HUES6 (cell line): ENCODE results near the gene HOXA3.
A peak's percentile ranks its signal among the peaks of the same experiment; 100 is the strongest.

Source experiments
- H3K27ac ChIP-seq: 2 replicates; pipeline ENCODE4 v1.7.0; 2013; ENCODE audit warnings: low read depth, mild to moderate bottlenecking, low read length, inconsistent platforms
- H3K27me3 ChIP-seq: 2 replicates; pipeline ENCODE4 v1.6.1; 2013; ENCODE audit warnings: low read length; ENCODE audit not compliant: control insufficient read depth, insufficient read depth
- H3K36me3 ChIP-seq: 2 replicates; pipeline ENCODE4 v1.6.1; 2013; ENCODE audit warnings: low read length; ENCODE audit not compliant: control insufficient read depth, insufficient read depth
- H3K4me1 ChIP-seq: 2 replicates; pipeline ENCODE4 v1.6.1; 2013; ENCODE audit warnings: low read length; ENCODE audit not compliant: control insufficient read depth, insufficient read depth
- H3K4me3 ChIP-seq: 2 replicates; pipeline ENCODE4 v1.5.1; 2013; ENCODE audit warnings: low read depth, low read length
- H3K9ac ChIP-seq: one replicate; pipeline ENCODE4 v1.6.1; 2013; ENCODE audit warnings: mild to moderate bottlenecking, low read length
- H3K9me3 ChIP-seq: 2 replicates; pipeline ENCODE4 v1.6.1; 2013; ENCODE audit warnings: low read depth, low read length; ENCODE audit not compliant: control insufficient read depth, insufficient read depth

Gene HOXA3

DNA sequence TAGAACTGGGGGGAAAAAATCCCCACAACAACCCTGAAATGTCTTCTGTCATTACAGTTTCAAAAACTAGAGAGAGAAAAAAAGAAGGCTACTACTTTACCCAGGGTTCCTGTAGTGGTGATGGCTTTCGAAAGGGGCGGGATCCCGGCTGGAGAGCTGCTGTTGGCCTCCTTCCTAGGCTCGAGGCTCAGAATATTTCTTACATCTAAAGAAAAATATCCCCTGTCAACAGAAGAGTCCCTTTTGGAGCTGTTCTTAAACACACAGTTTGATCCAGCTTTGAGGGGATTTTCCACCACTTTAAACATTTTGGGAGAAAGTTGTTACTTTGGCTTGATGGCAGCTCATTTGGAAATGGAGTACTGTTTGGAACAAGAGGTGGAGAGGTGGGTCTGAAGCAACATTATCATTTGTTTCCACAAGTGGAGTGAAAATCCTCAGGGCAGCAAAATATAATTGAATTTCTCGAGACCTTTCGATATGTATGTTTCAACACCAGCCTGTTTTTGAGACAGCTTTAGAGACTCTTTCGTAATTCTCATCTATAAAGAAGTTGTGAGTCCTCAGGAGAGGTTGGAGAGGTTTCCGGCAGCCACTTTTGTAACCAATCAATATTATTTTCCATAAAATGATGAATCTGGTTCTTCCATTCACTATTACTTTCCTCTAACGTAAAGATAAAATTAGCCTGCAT lies 42.5 kb upstream of the HOXA3 start:
- no peaks in the 10 kb centered on the region for H3K9me3 ChIP-seq
- H3K27me3 ChIP-seq, result peaks cover 98% of the 10 kb centered on the region
- peaks cover 9% of the 10 kb centered on the region; the same call in 1 of the 2 replicates for H3K4me1 ChIP-seq
- no peaks in the 10 kb centered on the region for H3K36me3 ChIP-seq
- no peak overlapping the region for H3K4me3 ChIP-seq
- no peak overlapping the region for H3K27ac ChIP-seq
- no peak overlapping the region for H3K9ac ChIP-seq

DNA sequence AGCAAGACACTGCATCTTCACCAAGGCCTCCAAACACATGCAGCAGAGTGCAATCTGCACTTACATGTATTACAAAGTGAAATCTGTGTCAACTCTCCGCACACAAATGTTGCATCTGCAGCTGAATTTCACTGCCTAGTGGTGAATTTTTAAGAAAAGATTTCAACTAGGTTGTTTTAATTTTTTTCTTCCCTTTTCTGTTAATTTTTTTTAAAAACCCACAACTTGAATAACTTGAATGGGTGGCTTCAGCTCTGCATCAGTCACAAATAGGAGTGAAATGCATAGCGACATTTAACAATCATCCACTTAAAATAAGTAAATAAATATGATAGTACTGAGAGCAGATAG lies 41.6 kb upstream of the HOXA3 start:
- Histone ChIP-seq H3K36me3 (no peaks in the 10 kb centered on the region), H3K27me3 (peaks cover 100% of the 10 kb centered on the region), H3K27ac (no peak overlapping the region), H3K4me3 (no peak overlapping the region), H3K9me3 (no peaks in the 10 kb centered on the region), H3K4me1 (peaks cover 13% of the 10 kb centered on the region; the same call in 1 of the 2 replicates), H3K9ac (no peak overlapping the region)

- no peaks in the 10 kb centered on the region for H3K9me3 ChIP-seq
- peak overlapping the region; percentile 29 for H3K4me3 ChIP-seq
- H3K9ac ChIP-seq, result peak overlapping the region; percentile 17
Measured at GRCh38 chr7:27193335-27194001, 41.1 kb upstream of the HOXA3 start.

DNA sequence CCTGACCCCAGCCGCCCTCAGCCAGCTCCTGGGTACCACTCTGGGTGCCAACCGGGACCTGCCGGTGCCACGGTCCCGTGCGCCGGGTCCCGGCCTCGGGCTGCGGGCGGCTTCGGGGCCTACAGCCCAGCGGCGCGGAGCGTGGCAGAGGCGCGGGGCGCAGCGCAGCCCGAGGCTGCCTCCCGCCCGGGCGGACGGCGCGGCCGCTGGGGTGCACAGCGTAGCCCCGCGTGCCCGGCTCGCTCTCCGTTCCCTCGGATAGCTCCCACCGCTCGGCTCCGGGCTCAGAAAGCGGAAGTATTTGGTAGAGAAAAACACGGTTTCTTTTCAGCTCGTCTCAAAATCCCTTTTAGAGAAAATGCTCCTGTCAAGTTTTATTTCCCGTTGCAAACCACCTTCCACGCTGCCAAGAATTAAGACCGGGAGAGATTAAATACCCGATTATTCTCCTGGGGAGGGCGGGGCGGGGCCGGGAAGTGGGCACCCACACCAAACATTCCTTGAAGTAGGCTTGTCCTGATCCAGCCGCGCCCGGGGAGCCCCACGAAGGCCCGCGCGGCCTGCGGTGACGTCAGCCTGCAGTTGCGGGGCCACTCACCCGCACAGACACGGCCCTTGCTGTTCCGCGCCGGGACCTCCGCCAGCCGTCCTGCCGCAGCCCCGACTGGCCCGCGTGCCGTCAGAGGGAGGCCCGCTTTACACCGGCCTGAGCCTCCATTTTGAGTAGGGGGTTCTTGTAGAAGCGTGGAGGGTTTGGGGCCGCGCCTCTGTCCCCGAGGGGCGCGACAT lies 40.4 kb upstream of the HOXA3 start:
- H3K9me3 ChIP-seq, result no peaks in the 10 kb centered on the region
- H3K27ac ChIP-seq, result no peak overlapping the region
- peaks cover 19% of the 10 kb centered on the region for H3K4me1 ChIP-seq
- H3K27me3 ChIP-seq, result peaks cover 100% of the 10 kb centered on the region
- H3K36me3 ChIP-seq, result no peaks in the 10 kb centered on the region
- H3K9ac ChIP-seq, result peak overlapping the region; percentile 17
- peak overlapping the region; percentile 40 for H3K4me3 ChIP-seq

More at GRCh38 chr7:27193335-27194001, 41.1 kb upstream of the HOXA3 start:
- H3K4me1 ChIP-seq, result peaks cover 12% of the 10 kb centered on the region; the same call in 1 of the 2 replicates
- peaks cover 100% of the 10 kb centered on the region for H3K27me3 ChIP-seq
- no peaks in the 10 kb centered on the region for H3K36me3 ChIP-seq
- no peak overlapping the region for H3K27ac ChIP-seq

- peaks cover 25% of the 10 kb centered on the region for H3K4me1 ChIP-seq
- H3K9ac ChIP-seq, result no peak overlapping the region
- H3K4me3 ChIP-seq, result peak overlapping the region; percentile 40
- H3K36me3 ChIP-seq, result no peaks in the 10 kb centered on the region
- peaks cover 100% of the 10 kb centered on the region for H3K27me3 ChIP-seq
- no peak overlapping the region for H3K27ac ChIP-seq
- H3K9me3 ChIP-seq, result no peaks in the 10 kb centered on the region
Measured at GRCh38 chr7:27191833-27192545, 39.6 kb upstream of the HOXA3 start.

GRCh38 chr7:27191161-27191731 lies 38.9 kb upstream of the HOXA3 start:
- H3K27ac ChIP-seq, result no peak overlapping the region
- no peaks in the 10 kb centered on the region for H3K36me3 ChIP-seq
- no peak overlapping the region for H3K9ac ChIP-seq
- no peak overlapping the region for H3K4me3 ChIP-seq
- peaks cover 100% of the 10 kb centered on the region for H3K27me3 ChIP-seq
- H3K9me3 ChIP-seq, result no peaks in the 10 kb centered on the region
- peaks cover 28% of the 10 kb centered on the region for H3K4me1 ChIP-seq

DNA sequence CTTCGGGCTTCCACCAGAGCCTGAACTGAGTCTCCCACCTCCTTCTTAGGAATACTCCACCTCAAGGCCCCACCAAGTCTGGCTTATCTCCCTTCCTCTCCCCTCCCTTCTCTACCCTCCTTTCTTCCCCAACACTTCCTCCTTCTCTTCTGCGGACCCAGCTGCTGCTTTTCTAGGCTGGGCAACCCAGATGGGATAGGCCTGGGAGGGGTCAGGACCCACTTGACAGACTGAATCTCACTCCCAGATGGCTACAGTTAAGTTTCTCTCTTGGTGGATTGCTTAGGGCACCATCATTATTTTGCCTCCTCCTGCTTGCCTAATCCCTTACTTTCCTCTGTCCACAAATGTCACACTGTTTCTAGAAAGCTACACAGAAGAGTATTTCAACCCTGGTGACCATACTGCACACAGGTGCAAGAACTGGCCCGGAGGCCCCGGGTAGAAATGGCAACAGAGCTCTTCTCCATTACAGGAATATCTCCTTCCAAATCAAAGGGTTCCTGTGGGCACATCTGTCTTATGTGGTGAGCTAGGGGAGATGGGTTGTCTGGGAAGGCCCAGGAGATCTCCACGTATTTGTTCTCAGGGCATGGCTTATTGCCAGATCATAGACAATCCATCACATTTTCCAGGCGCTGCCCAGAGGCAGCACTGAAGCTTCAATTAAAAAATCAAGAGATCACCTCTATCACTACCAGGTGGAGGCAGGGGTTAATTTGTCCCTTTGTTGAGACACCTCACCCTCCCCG lies 37.8 kb upstream of the HOXA3 start:
- Histone ChIP-seq H3K9me3 (no peaks in the 10 kb centered on the region), H3K27me3 (peaks cover 100% of the 10 kb centered on the region), H3K36me3 (no peaks in the 10 kb centered on the region), H3K4me1 (peaks cover 39% of the 10 kb centered on the region), H3K4me3 (no peak overlapping the region), H3K9ac (no peak overlapping the region), H3K27ac (no peak overlapping the region)

GRCh38 chr7:27189295-27189996 lies 37.1 kb upstream of the HOXA3 start:
- Histone ChIP-seq H3K9ac (peak overlapping the region; percentile 24), H3K9me3 (no peaks in the 10 kb centered on the region), H3K27me3 (peaks cover 100% of the 10 kb centered on the region), H3K27ac (no peak overlapping the region), H3K4me3 (peak overlapping the region; percentile 37), H3K36me3 (no peaks in the 10 kb centered on the region), H3K4me1 (peaks cover 45% of the 10 kb centered on the region)

DNA sequence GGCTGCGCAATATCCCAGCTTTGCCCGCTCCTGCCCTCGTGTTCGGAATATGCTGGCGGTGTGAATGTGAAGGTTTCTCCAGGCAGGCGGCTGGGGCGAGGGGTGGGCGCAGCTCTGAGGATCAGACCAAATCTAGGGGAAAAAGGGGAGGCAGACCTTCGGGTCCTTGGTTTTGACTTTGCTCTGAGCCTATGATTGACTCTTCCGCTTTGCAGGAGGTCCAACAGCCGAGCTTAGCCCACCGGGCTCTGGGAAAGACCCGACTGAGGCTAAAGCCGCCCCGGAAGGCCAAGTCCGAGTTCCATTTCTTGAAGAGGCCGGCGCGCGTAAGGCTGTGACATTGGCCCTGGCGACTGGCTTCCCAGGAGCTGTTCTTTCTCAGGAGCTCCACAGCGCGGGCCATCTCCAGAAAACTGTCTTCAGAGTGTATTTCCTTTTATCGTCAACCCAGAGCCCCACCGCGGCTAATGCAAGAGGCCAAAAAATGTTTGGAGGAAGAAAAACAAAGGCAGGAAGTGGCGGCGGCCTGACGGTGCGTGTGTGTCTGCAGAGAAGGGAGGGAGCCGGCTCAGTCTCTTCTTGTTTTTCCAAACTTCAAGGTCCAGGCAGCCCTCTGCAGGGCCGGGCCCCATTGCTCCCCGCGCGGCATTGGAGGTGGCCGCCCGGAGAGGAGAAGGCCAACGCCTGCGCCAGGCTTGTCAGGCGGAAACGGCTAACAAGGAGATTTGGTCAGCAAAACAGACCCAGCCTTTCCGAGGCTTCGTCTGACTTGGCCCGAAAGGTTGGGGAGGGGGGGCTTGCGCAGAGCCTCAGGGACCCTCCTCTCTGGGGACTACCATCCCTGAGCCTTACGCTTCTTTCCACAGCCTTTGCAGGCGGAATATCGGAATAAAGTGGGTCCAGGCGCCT lies 36.3 kb upstream of the HOXA3 start:
- no peaks in the 10 kb centered on the region for H3K9me3 ChIP-seq
- H3K27me3 ChIP-seq, result peaks cover 100% of the 10 kb centered on the region
- no peak overlapping the region for H3K27ac ChIP-seq
- peaks cover 49% of the 10 kb centered on the region for H3K4me1 ChIP-seq
- peak overlapping the region; percentile 37 for H3K4me3 ChIP-seq
- H3K9ac ChIP-seq, result peak overlapping the region; percentile 51
- no peaks in the 10 kb centered on the region for H3K36me3 ChIP-seq
